Mesenchymal stem cell (in vitro differentiated cells and primary cell): Measurements from ENCODE around the gene PERCC1.

ENCODE experiments used
- DNase-seq: peaks from one replicate; pipeline ENCODE4 v3.0.0-alpha.2; 2013
- H2AFZ ChIP-seq: one replicate; pipeline ENCODE4 v1.6.1; 2013; ENCODE audit warnings: low read depth, mild to moderate bottlenecking, control low read depth, inconsistent platforms, low read length, moderate library complexity
- H2AK5ac ChIP-seq: 2 replicates; pipeline ENCODE4 v1.6.1; 2013; ENCODE audit warnings: low read length, moderate library complexity, mild to moderate bottlenecking, inconsistent platforms; ENCODE audit not compliant: severe bottlenecking
- H2BK120ac ChIP-seq: one replicate; pipeline ENCODE4 v1.6.1; 2013; ENCODE audit warnings: low read depth, mild to moderate bottlenecking, inconsistent platforms, low read length, moderate library complexity
- H2BK12ac ChIP-seq, 2 experiments: one replicate each; pipeline ENCODE4 v1.6.1; 2013; ENCODE audit warnings: inconsistent platforms in 2 of 2, low read length in 2 of 2, mild to moderate bottlenecking in 2 of 2, moderate library complexity in 2 of 2, control low read depth in 1 of 2
- H2BK15ac ChIP-seq: one replicate; pipeline ENCODE4 v1.6.1; 2013; ENCODE audit warnings: mild to moderate bottlenecking, low read depth, inconsistent platforms; ENCODE audit not compliant: poor library complexity, severe bottlenecking
- H2BK5ac ChIP-seq: 2 replicates; pipeline ENCODE4 v1.6.1; 2013; ENCODE audit warnings: low read depth, mild to moderate bottlenecking, low read length, control low read depth, inconsistent platforms; ENCODE audit not compliant: poor library complexity, severe bottlenecking
- H3K14ac ChIP-seq, 2 experiments: one replicate each; pipeline ENCODE4 v1.6.1; 2013; ENCODE audit warnings: inconsistent platforms in 2 of 2, low read length in 2 of 2, control low read depth in 1 of 2, mild to moderate bottlenecking in 1 of 2, moderate library complexity in 1 of 2
- H3K18ac ChIP-seq, 2 experiments: one replicate each; pipeline ENCODE4 v1.6.1; 2013; ENCODE audit warnings: inconsistent platforms in 2 of 2, low read length in 2 of 2, control low read depth in 1 of 2, low read depth in 1 of 2, mild to moderate bottlenecking in 1 of 2
- H3K23ac ChIP-seq, 2 experiments: one replicate each; pipeline ENCODE4 v1.6.1; 2013; ENCODE audit warnings: inconsistent platforms in 2 of 2, low read length in 2 of 2, mild to moderate bottlenecking in 2 of 2, moderate library complexity in 2 of 2, control low read depth in 1 of 2
- H3K27ac ChIP-seq: 2 replicates; pipeline ENCODE4 v1.5.1; 2013; ENCODE audit warnings: mild to moderate bottlenecking, moderate library complexity, low read length, control low read depth, inconsistent platforms; ENCODE audit not compliant: poor library complexity, severe bottlenecking
- H3K27me3 ChIP-seq, 2 experiments: 2 replicates each; pipeline versions ENCODE4 v1.6.1 to v1.7.0; 2013; ENCODE audit warnings: low read length in 2 of 2, mild to moderate bottlenecking in 2 of 2, moderate library complexity in 2 of 2, control low read depth in 1 of 2, inconsistent platforms in 1 of 2; ENCODE audit not compliant: control insufficient read depth in 1 of 2, insufficient read depth in 1 of 2
- H3K36me3 ChIP-seq, 2 experiments: 2 replicates each; pipeline versions ENCODE4 v1.6.1 to v1.7.0; 2013; ENCODE audit warnings: low read length in 2 of 2, control low read depth in 1 of 2, inconsistent platforms in 1 of 2, low read depth in 1 of 2, mild to moderate bottlenecking in 1 of 2; ENCODE audit not compliant: insufficient read depth in 2 of 2, control insufficient read depth in 1 of 2
- H3K4ac ChIP-seq, 2 experiments: one replicate each; pipeline ENCODE4 v1.6.1; 2013; ENCODE audit warnings: inconsistent platforms in 2 of 2, low read length in 2 of 2, mild to moderate bottlenecking in 2 of 2, moderate library complexity in 2 of 2, control low read depth in 1 of 2, low read depth in 1 of 2
- H3K4me1 ChIP-seq: 2 replicates; pipeline ENCODE4 v1.6.1; 2013; ENCODE audit warnings: low read depth, low read length, control low read depth; ENCODE audit not compliant: control insufficient read depth, insufficient read depth
- H3K4me2 ChIP-seq: 2 replicates; pipeline ENCODE4 v1.6.1; 2013; ENCODE audit warnings: low read length, mild to moderate bottlenecking, inconsistent platforms; ENCODE audit not compliant: poor library complexity, severe bottlenecking
- H3K4me3 ChIP-seq, 2 experiments: 2 replicates each; pipeline versions ENCODE4 v1.5.1 to v1.7.0; 2013; ENCODE audit warnings: low read length in 2 of 2, mild to moderate bottlenecking in 2 of 2, control low read depth in 1 of 2, low read depth in 1 of 2; ENCODE audit not compliant: insufficient read depth in 1 of 2
- H3K79me1 ChIP-seq: replicated peaks from 2 replicates; pipeline ENCODE4 v1.6.1; 2013; ENCODE audit warnings: mild to moderate bottlenecking, control low read depth, low read length, inconsistent platforms; ENCODE audit not compliant: poor library complexity, severe bottlenecking
- H3K9ac ChIP-seq: 2 replicates; pipeline ENCODE4 v1.7.0; 2013; ENCODE audit warnings: mild to moderate bottlenecking, low read length, moderate library complexity
- H3K9me3 ChIP-seq: 2 replicates; pipeline ENCODE4 v1.7.0; 2013; ENCODE audit warnings: mild to moderate bottlenecking, low read length; ENCODE audit not compliant: control insufficient read depth
- H4K8ac ChIP-seq: one replicate; pipeline ENCODE4 v1.6.1; 2013; ENCODE audit warnings: inconsistent platforms, mild to moderate bottlenecking, low read length, moderate library complexity
- H4K91ac ChIP-seq: one replicate; pipeline ENCODE4 v1.6.1; 2013; ENCODE audit warnings: mild to moderate bottlenecking, low read length, inconsistent platforms
- WGBS: methylation state at CpG from one replicate; pipeline ENCODE4 v1.1.7; 2013; ENCODE audit warnings: mixed read lengths; 5-methylcytosine and 5-hydroxymethylcytosine counted together

Gene PERCC1

DNA sequence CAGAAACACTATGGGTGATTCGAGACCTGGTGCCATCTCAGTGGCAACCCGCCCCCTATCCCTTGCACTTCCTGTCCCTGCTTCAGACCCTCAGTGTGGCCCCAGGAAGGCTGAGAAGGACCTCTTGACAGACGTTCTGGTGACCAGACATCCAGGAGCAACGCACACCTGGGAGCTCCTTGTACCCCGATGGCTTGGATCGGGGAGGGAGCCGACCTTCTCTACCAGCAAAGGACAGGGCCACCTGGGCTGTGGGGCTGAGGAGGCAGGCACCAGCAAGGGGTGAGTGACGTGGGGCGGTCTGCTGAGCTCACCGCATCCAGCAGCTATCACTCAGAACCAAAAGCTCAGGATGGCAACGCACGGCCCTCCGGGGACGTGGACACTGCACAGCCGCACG is 43.5 kb upstream of the PERCC1 start:
- Histone ChIP-seq H3K36me3 (peaks cover 22 to 63% of the 10 kb centered on the region in 2 experiments), H3K79me1 (peaks cover 3% of the 10 kb centered on the region), H3K4me3 (no peak overlapping the region), H2BK15ac (no peak overlapping the region), H3K9me3 (no peaks in the 10 kb centered on the region), H3K27me3 (no peaks in the 10 kb centered on the region), H2AFZ (no peak overlapping the region), H4K91ac (no peak overlapping the region), H3K18ac (no peak overlapping the region), H2AK5ac (no peak overlapping the region), H3K9ac (no peak overlapping the region), H3K23ac (no peak overlapping the region), H3K14ac (no peak overlapping the region), H4K8ac (no peak overlapping the region), H2BK120ac (no peak overlapping the region), H2BK5ac (no peak overlapping the region), H3K27ac (no peak overlapping the region), H3K4me1 (no peaks in the 10 kb centered on the region), H3K4ac (no peak overlapping the region), H2BK12ac (no peak overlapping the region), H3K4me2 (no peak overlapping the region)
- WGBS: 88% methylated on average over 15 of the region's 16 CpGs
- DNase-seq: no peak

DNA sequence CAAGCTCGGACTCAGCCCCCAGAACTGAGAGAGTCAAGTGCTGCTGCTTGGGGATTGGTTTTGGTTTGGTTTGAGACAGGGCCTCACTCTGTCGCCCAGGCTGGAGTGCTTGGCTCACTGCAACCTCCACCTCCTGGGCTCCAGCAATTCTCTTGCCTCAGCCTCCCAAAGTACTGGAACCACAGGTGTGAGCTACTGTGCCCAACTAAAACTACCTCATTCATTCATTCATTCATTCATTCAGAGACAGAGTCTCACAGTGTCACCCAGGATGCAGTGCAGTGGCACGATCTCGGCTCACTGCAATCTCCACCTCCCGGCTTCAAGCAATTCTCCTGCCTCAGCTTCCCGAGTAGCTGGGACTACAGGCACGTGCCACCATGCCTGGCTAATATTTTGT is 41.1 kb upstream of the PERCC1 start:
- H2AFZ ChIP-seq: no peak overlapping the region
- H3K4me1 ChIP-seq: no peaks in the 10 kb centered on the region
- H3K79me1 ChIP-seq: peaks cover 3% of the 10 kb centered on the region
- no peak overlapping the region for H3K27ac ChIP-seq
- no peak overlapping the region for H3K4ac ChIP-seq
- H3K4me3 ChIP-seq: no peak overlapping the region
- H4K91ac ChIP-seq: no peak overlapping the region
- H2BK5ac ChIP-seq: no peak overlapping the region
- H3K23ac ChIP-seq: no peak overlapping the region
- H2BK15ac ChIP-seq: no peak overlapping the region
- DNase-seq: no peak
- H2AK5ac ChIP-seq: no peak overlapping the region
- H2BK12ac ChIP-seq: no peak overlapping the region
- peaks cover 39 to 63% of the 10 kb centered on the region in 2 experiments for H3K36me3 ChIP-seq
- no peak overlapping the region for H2BK120ac ChIP-seq
- no peaks in the 10 kb centered on the region for H3K9me3 ChIP-seq
- no peak overlapping the region for H3K4me2 ChIP-seq
- H4K8ac ChIP-seq: no peak overlapping the region
- H3K14ac ChIP-seq: no peak overlapping the region
- no peak overlapping the region for H3K9ac ChIP-seq
- H3K27me3 ChIP-seq: no peaks in the 10 kb centered on the region
- H3K18ac ChIP-seq: no peak overlapping the region
- WGBS: 95% methylated on average over 7 of the region's 7 CpGs

DNA sequence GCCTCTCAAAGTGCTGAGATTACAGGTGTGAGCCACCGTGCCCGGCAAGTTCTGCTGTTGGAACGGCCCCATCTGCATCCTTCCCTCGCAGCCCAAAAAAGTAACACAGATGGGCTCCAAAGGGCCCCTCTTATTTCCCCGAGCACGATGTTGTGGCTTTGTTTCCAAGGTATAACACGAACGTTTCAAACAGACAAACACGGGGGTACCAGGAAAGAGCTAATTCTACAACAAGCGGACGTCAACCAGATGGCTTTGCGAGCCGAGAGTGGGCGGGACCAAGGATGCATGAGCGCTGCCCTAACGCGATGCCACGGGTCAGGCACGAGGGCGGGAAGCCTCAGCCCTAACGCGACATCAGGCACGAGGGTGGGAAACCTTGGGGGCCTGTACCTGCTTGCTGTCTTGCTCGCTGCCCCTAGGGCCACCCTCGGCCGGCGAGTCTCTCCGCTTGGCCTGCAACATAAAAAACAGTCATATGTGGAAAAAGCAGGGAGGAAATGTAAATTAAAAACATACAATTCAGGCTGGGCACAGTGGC is 40.6 kb upstream of the PERCC1 start:
- Histone ChIP-seq H3K4ac (no peak overlapping the region), H3K9me3 (no peaks in the 10 kb centered on the region), H3K27ac (no peak overlapping the region), H4K8ac (no peak overlapping the region), H3K4me2 (no peak overlapping the region), H3K4me1 (no peaks in the 10 kb centered on the region), H3K14ac (no peak overlapping the region), H2BK15ac (no peak overlapping the region), H3K9ac (no peak overlapping the region), H3K18ac (no peak overlapping the region), H2AFZ (no peak overlapping the region), H3K79me1 (peaks cover 3% of the 10 kb centered on the region), H2BK120ac (no peak overlapping the region), H2BK12ac (no peak overlapping the region), H2AK5ac (no peak overlapping the region), H3K23ac (no peak overlapping the region), H2BK5ac (no peak overlapping the region), H3K27me3 (no peaks in the 10 kb centered on the region), H4K91ac (no peak overlapping the region), H3K4me3 (no peak overlapping the region), H3K36me3 (peaks cover 37 to 58% of the 10 kb centered on the region in 2 experiments)
- DNase-seq: no peak
- 92% methylated on average over 28 of the region's 28 CpGs for WGBS

GRCh38 chr16:1392826-1393225 is 38.1 kb upstream of the PERCC1 start:
- no peak overlapping the region for H2BK12ac ChIP-seq
- no peak overlapping the region for H3K23ac ChIP-seq
- H3K36me3 ChIP-seq: peaks cover 47 to 64% of the 10 kb centered on the region in 2 experiments
- no peak overlapping the region for H4K8ac ChIP-seq
- no peak overlapping the region for H2BK5ac ChIP-seq
- H2AK5ac ChIP-seq: no peak overlapping the region
- H3K4me3 ChIP-seq: no peak overlapping the region
- H3K79me1 ChIP-seq: peaks cover 1% of the 10 kb centered on the region
- H3K27me3 ChIP-seq: no peaks in the 10 kb centered on the region
- no peak overlapping the region for H3K9ac ChIP-seq
- no peak overlapping the region for H3K18ac ChIP-seq
- no peaks in the 10 kb centered on the region for H3K4me1 ChIP-seq
- H2BK15ac ChIP-seq: no peak overlapping the region
- no peak overlapping the region for H4K91ac ChIP-seq
- 94% methylated on average over 17 of the region's 17 CpGs for WGBS
- no peak for DNase-seq
- no peaks in the 10 kb centered on the region for H3K9me3 ChIP-seq
- H3K27ac ChIP-seq: no peak overlapping the region
- no peak overlapping the region for H3K4me2 ChIP-seq
- no peak overlapping the region for H2AFZ ChIP-seq
- no peak overlapping the region for H2BK120ac ChIP-seq
- no peak overlapping the region for H3K4ac ChIP-seq
- no peak overlapping the region for H3K14ac ChIP-seq
